Smooth muscle cell of the brain vasculature (primary cell): ENCODE results near the gene CPAMD8.
"Not testable (repeated sequence)": the region's sequence is repeated elsewhere in the genome, so short reads cannot be mapped to it uniquely, and the experiment has no call there.

Source experiments
- DNase-seq: peaks from one replicate; pipeline ENCODE4 v3.0.0-alpha.2; 2012; ENCODE audit warnings: low read depth, low spot score

CPAMD8 gene

GRCh38 chr19:16946951-16947940, 79.4 kb downstream of the CPAMD8 start:
- DNase-seq: no peak

- DNase-seq: no peak
These were observed 80.7 kb downstream of the CPAMD8 start for GRCh38 chr19:16945762-16946465.

GRCh38 chr19:16945364-16945714, 81.3 kb downstream of the CPAMD8 start:
- no peak for DNase-seq

- DNase-seq: no peak
These were observed 81.8 kb downstream of the CPAMD8 start for GRCh38 chr19:16944626-16945363.

- DNase-seq: no peak
These were observed 82.5 kb downstream of the CPAMD8 start for GRCh38 chr19:16943942-16944625.

- not testable (repeated sequence) for DNase-seq
These were observed 83.5 kb downstream of the CPAMD8 start for GRCh38 chr19:16943090-16943489.

- DNase-seq: no peak
These were observed 84.0 kb downstream of the CPAMD8 start for GRCh38 chr19:16942583-16942982.

GRCh38 chr19:16940626-16941025, 86.0 kb downstream of the CPAMD8 start:
- no peak for DNase-seq

- DNase-seq: not testable (repeated sequence)
These were observed 86.5 kb downstream of the CPAMD8 start for GRCh38 chr19:16940063-16940462.

- no peak for DNase-seq
These were observed 88.4 kb downstream of the CPAMD8 start for GRCh38 chr19:16938211-16938610.

- DNase-seq: not testable (repeated sequence)
These were observed 88.8 kb downstream of the CPAMD8 start for GRCh38 chr19:16937796-16938195.

- no peak for DNase-seq
These were observed 89.7 kb downstream of the CPAMD8 start for GRCh38 chr19:16936901-16937300.

GRCh38 chr19:16934489-16934888, 92.1 kb downstream of the CPAMD8 start:
- DNase-seq: no peak

GRCh38 chr19:16931306-16931705, 95.3 kb downstream of the CPAMD8 start:
- DNase-seq: no peak

- DNase-seq: no peak
These were observed 95.9 kb downstream of the CPAMD8 start for GRCh38 chr19:16930753-16931152.

GRCh38 chr19:16928916-16929315, 97.7 kb downstream of the CPAMD8 start:
- no peak for DNase-seq

GRCh38 chr19:16928351-16928750, 98.3 kb downstream of the CPAMD8 start:
- DNase-seq: no peak

GRCh38 chr19:16927883-16928282, 98.7 kb downstream of the CPAMD8 start:
- DNase-seq: no peak

- DNase-seq: no peak
These were observed 103.7 kb downstream of the CPAMD8 start for GRCh38 chr19:16922949-16923348.

GRCh38 chr19:16922592-16922934, 104.0 kb downstream of the CPAMD8 start:
- no peak for DNase-seq

GRCh38 chr19:16921766-16922591, 104.6 kb downstream of the CPAMD8 start:
- DNase-seq: no peak
